Right lobe of liver (tissue), 6 donors: ENCODE results near the gene CLEC5A. TPM values are rescaled to one million over a fixed set of nuclear protein-coding genes. Genes with fewer than 3 reads are reported as not detected.

Experiments used
- ATAC-seq, 4 donors: fragments of 200-7000 bp; cut with Tn5 transposase; one replicate each; pipeline ENCODE4 v1.9.1; 2020; ENCODE audit warnings: mild to moderate bottlenecking in 4 of 4, moderate library complexity in 4 of 4
- DNase-seq, 3 donors: peaks; one replicate each; pipeline ENCODE4 v3.0.0-alpha.2; 2020
- H3K27ac ChIP-seq, 3 donors: fragments of 200-600 bp; one replicate each; pipeline ENCODE4 v1.8.0; 2022
- H3K27me3 ChIP-seq, 2 donors: fragments of 200-600 bp; one replicate each; pipeline ENCODE4 v1.8.0; 2022
- H3K36me3 ChIP-seq, 4 donors: fragments of 200-600 bp; sonication (generic) in 1 of 4; one replicate each; pipeline versions ENCODE4 v1.5.1 to v1.8.0; 2017 to 2022; ENCODE audit warnings: control low read depth in 1 of 4
- H3K4me1 ChIP-seq, 4 donors: fragments of 200-600 bp; sonication (generic) in 1 of 4; one replicate each; pipeline versions ENCODE4 v1.5.1 to v1.8.0; 2017 to 2022; ENCODE audit warnings: control low read depth in 1 of 4
- H3K4me3 ChIP-seq, 3 donors: fragments of 200-600 bp; one replicate each; pipeline ENCODE4 v1.8.0; 2022
- H3K9me3 ChIP-seq, 4 donors: fragments of 200-600 bp; sonication (generic) in 1 of 4; one replicate each; pipeline versions ENCODE4 v1.5.1 to v1.8.0; 2017 to 2022; ENCODE audit warnings: control low read depth in 1 of 4
- CTCF ChIP-seq, 4 donors: fragments of 200-600 bp in 3 of 4; fragments of 450-650 bp in 1 of 4; IDR thresholded peaks; one replicate each; pipeline versions ENCODE4 v1.5.1 to v1.8.0; 2016 to 2022; ENCODE audit warnings: antibody characterized with exemption in 4 of 4, mild to moderate bottlenecking in 2 of 4
- POLR2A ChIP-seq: fragments of 450-650 bp; IDR thresholded peaks from one replicate; pipeline ENCODE4 v1.6.1; 2017; ENCODE audit warnings: antibody characterized with exemption, mild to moderate bottlenecking
- WGBS: methylation state at CpG from one replicate; pipeline ENCODE4 v1.1.6; 2018; ENCODE audit warnings: low coverage, low lambda C conversion rate; ENCODE audit not compliant: insufficient coverage; ENCODE audit errors: missing lambda C conversion rate; 5-methylcytosine and 5-hydroxymethylcytosine counted together
- intact Hi-C, 2 donors: fragments of 100-400 bp; cut with DNase I; formaldehyde crosslinking; loops; one replicate each; pipeline versions ENCODE4 v1.11.2 to v1.14.1; 2022
- long read RNA-seq: library from polyadenylated mRNA; unstranded; transcript quantifications from one replicate; pipeline ENCODE4 v2.0.0, GENCODE V29; 2019
- total RNA-seq, 6 experiments: library from RNA; depleted of rRNA in 2 of 6; stranded (reverse); fragments of >200 nt in 2 of 6; fragmentation: NEBNext Ultra II Directional in 3 of 6; extraction: Animal tissue kit (Norgen Biotek cat#: 25700) in 3 of 6; gene quantifications; one replicate each; pipeline versions ENCODE4 v1.1.0 to v1.2.4, GENCODE V29; 2016 to 2023
- donor health status: DM: no; HTN: yes; CAD: no.
- donor health status: DM: no; HTN: no; CAD: no.
- donor health status: DM: no; HTN: no; CAD: no.
- donor health status: DM: no; HTN: yes; CAD: no.
- donor health status: DM: no; HTN: yes; CAD: no.

Gene CLEC5A
- total RNA-seq = 1 to 10 TPM in 1 of 6 experiments, under 1 TPM in 4, not detected in 1; 0.27 to 1.2 (median 0.92) TPM
- long read RNA-seq = 0 reads

- intact Hi-C loops = no loop called here
- H3K9me3 ChIP-seq = no peaks in the 10 kb centered on the region
- DNase-seq (no peak), ATAC-seq (no peak)
- no peaks in the 10 kb centered on the region for H3K4me1 ChIP-seq
- 21% methylated on average over 2 of the region's 3 CpGs for WGBS
- TF ChIP-seq CTCF (IDR thresholded peaks at IDR 0.05) = no peak
- TF ChIP-seq POLR2A = no peak
- no peaks in the 10 kb centered on the region for H3K36me3 ChIP-seq
- no peaks in the 10 kb centered on the region for H3K27me3 ChIP-seq
- no peak within 1 kb of the TSS for H3K4me3 ChIP-seq
- H3K27ac ChIP-seq = no peak within 1 kb of the TSS
These were observed at the start of gene CLEC5A for GRCh38 chr7:141946796-141947195. Gene CLEC5A, minus strand, starts transcription at chr7:141946974. Its CDS starts 682 bp downstream, at chr7:141946292.

GRCh38 chr7:141993354-141993753, 46.6 kb upstream of the CLEC5A start:
- intact Hi-C loops = no loop called here
- DNase-seq (no peak), ATAC-seq (peak in 2 of 4 donors; percentile 54 to 69)
- Histone ChIP-seq H3K27me3 (no peaks in the 10 kb centered on the region), H3K36me3 (no peaks in the 10 kb centered on the region), H3K4me3 (no peak overlapping the region), H3K4me1 (no peaks in the 10 kb centered on the region), H3K27ac (no peak overlapping the region), H3K9me3 (no peaks in the 10 kb centered on the region)
- 63% methylated on average over 1 of the region's 1 CpG for WGBS
- no peak for TF ChIP-seq CTCF (IDR thresholded peaks at IDR 0.05)
- TF ChIP-seq POLR2A = no peak

- Histone ChIP-seq H3K36me3 (no peaks in the 10 kb centered on the region), H3K4me3 (no peak overlapping the region), H3K9me3 (no peaks in the 10 kb centered on the region), H3K27ac (no peak overlapping the region), H3K27me3 (no peaks in the 10 kb centered on the region), H3K4me1 (no peaks in the 10 kb centered on the region)
- ATAC-seq (no peak), DNase-seq (peak in 1 of 3 donors; percentile 27)
- 53% methylated on average over 4 of the region's 4 CpGs for WGBS
- intact Hi-C loops = no loop called here
- no peak for TF ChIP-seq CTCF (IDR thresholded peaks at IDR 0.05)
- TF ChIP-seq POLR2A = no peak
These were observed 45.9 kb upstream of the CLEC5A start for GRCh38 chr7:141992688-141993087.

- ATAC-seq = no peak
These were observed 45.4 kb upstream of the CLEC5A start for GRCh38 chr7:141992156-141992555.

More at GRCh38 chr7:141992156-141992555, 45.4 kb upstream of the CLEC5A start:
- no peak for DNase-seq
- Histone ChIP-seq H3K27me3 (no peaks in the 10 kb centered on the region), H3K27ac (no peak overlapping the region), H3K4me1 (no peaks in the 10 kb centered on the region), H3K4me3 (no peak overlapping the region), H3K36me3 (no peaks in the 10 kb centered on the region), H3K9me3 (no peaks in the 10 kb centered on the region)
- WGBS = 53% methylated on average over 2 of the region's 2 CpGs
- TF ChIP-seq CTCF (IDR thresholded peaks at IDR 0.05) (no peak), POLR2A (no peak)
- intact Hi-C loops = no loop called here
